ENCODE measurements around the gene GRN.
"Not testable (repeated sequence)": the region's sequence is repeated elsewhere in the genome, so short reads cannot be mapped to it uniquely, and the experiment has no call there.

Gene GRN

DNA sequence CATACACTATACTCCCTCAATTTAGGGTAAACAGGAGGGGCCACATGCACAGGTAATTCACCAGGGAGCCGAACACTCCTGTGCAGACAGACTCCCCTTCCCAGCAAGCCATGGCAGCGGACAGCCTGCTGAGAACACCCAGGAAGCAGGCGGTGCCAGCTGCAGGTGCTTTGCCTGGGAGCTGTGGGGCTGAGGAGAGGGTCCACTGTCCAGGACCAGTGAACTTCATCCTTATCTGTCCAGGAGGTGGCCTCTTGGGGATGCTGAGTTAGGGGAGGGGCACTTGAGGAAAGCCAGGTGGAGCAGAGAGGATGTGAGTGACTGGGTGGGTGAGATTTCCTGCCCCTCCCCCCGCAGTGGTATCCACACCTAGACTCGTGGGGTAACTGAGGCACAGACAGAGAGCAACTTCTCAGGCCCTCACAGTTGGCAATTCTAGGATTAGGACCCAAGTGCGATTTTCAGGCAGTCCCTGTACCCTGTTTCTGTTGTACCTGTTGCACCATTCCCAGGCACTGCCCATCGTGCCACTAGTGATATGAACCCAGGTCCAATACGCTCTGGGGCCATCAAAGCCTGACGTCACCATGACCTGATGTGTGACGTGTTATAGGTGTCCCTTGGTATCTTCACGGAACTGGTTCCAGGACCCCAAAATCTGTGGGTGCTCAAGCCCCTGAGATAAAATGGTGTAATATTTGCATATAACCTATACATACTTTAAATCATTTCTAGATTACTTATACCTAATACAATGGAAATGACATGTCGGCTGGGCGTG is 1.2 kb downstream of the GRN start:
- no peak for DNase-seq (ENCODE audit: low spot score)

DNA sequence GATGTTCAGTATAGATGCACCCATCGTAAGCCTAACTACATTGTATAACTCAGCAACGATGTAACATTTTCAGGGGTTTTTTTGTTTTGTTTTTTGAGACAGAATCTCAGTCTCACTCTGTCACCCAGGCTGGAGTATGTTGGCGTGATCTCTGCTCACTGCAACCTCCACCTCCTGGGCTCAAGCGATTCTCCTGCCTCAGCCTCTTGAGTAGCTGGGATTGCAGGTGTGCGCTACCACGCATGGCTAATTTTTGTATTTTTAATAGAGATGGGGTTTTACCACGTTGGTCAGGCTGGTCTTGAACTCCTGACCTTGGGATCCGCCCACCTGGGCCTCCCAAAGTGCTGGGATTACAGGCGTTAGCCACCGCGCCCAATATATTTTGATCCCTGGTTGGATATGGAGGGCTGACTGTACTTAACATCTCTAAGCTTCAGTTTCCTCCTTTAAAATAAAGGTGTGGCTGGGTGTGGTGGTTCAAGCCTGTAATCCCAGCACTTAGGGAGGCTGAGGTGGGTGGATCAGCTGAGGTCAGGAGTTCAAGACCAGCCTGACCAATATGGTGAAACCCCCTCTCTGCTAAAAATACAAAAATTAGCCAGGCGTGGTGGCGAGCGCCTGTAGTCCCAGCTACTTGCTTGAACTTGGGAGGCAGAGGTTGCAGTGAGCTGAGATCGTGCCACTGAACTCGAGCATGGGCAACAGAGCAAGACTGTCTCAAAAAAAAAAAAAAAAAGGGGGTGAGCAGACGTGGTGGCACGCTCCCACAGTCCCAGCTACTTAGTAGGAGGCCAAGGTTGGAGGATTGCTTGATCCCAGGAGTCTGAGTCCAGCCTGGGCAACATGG is 2.3 kb downstream of the GRN start:
- DNase-seq (ENCODE audit: low spot score) = not testable (repeated sequence)

DNA sequence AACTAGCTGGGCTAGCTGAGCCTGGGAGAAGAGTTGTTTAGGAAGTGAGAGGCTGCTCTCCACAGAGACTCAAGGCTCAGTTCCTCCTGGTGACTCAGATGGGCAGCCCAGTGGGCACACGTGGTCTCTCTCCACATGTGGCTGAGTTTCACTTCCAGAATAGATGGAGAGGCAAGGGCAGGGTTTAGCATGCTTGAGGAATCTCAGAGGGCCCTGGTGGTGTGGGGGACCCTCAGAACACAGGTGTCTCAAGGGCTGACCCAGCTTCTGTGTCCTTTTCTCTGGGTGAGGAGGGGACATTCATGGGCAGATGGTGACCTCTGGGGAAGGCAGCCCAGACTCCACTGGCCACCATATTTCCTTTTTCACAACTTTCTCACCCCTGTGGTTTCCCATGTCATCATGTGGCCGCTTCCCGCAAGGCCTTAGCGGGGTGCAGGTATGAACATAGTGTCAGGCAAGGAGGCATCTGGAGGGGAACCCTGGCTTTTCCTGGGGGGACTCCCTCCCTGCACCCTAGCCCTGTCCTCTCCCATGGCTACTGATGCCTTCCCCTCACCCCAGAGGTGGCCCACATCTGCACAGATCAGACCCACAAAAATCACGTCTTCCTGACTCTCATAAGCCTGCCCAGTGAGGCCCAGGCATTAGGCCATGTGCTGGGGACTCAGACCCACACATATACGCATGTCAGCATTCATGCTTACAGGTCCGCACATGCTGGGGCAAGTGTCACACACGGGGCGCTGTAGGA is 3.3 kb downstream of the GRN start:
- no peak for DNase-seq (ENCODE audit: low spot score)

DNA sequence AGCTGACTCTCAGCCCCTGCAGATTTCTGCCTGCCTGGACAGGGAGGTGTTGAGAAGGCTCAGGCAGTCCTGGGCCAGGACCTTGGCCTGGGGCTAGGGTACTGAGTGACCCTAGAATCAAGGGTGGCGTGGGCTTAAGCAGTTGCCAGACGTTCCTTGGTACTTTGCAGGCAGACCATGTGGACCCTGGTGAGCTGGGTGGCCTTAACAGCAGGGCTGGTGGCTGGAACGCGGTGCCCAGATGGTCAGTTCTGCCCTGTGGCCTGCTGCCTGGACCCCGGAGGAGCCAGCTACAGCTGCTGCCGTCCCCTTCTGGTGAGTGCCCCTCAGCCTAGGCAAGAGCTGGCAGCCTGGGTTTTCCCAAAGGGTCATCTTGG is 3.9 kb downstream of the GRN start:
- no peak for DNase-seq (ENCODE audit: low spot score)

DNA sequence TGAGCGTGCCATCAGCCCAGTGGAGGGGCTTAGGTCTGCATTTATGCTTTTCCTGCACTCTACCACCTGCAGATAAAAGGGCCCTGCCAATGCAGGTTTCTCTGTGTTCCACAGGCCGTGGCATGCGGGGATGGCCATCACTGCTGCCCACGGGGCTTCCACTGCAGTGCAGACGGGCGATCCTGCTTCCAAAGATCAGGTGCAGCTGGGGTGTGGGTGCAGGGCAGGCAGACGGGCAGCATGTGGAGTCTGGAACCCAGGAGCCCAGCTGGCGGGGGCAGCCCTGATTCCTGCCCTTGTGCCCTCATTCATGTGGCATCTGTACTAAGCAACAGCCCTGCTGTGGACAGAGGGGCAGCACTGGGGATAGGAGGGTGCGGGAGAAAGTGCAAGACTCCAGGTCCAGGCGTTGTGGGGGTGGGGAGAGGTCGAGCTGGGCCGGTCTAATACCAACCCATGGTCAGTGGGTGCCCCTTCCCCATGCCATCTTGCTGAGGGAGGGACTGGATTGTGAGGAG is 4.5 kb downstream of the GRN start:
- no peak for DNase-seq (ENCODE audit: low spot score)

DNA sequence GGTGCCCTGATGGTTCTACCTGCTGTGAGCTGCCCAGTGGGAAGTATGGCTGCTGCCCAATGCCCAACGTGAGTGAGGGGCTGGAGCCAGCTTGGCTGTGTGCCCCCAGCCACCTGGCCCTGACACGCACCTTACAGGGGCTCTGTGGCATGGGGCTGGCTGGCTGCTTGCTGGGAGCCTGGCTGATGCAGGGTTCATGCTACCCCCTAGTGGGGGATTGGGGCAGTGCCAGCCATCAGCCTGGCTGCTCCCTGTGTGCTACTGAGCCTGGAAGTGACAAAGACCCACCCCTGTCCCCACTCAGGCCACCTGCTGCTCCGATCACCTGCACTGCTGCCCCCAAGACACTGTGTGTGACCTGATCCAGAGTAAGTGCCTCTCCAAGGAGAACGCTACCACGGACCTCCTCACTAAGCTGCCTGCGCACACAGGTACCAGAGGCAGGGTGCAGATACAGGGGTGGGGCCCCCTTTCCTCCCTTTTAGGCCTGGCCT is 5.7 kb downstream of the GRN start:
- peak; percentile 93 for DNase-seq (ENCODE audit: low spot score)

DNA sequence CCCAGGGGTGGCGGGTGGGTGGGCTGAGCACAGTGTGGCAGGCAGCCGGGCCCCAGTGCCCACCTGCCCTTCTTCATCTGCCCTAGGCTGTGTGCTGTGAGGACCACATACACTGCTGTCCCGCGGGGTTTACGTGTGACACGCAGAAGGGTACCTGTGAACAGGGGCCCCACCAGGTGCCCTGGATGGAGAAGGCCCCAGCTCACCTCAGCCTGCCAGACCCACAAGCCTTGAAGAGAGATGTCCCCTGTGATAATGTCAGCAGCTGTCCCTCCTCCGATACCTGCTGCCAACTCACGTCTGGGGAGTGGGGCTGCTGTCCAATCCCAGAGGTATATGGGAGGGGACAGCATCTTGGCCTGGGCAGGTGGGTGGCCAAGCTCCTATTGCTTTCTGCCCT is 6.4 kb downstream of the GRN start:
- DNase-seq (ENCODE audit: low spot score) = no peak

DNA sequence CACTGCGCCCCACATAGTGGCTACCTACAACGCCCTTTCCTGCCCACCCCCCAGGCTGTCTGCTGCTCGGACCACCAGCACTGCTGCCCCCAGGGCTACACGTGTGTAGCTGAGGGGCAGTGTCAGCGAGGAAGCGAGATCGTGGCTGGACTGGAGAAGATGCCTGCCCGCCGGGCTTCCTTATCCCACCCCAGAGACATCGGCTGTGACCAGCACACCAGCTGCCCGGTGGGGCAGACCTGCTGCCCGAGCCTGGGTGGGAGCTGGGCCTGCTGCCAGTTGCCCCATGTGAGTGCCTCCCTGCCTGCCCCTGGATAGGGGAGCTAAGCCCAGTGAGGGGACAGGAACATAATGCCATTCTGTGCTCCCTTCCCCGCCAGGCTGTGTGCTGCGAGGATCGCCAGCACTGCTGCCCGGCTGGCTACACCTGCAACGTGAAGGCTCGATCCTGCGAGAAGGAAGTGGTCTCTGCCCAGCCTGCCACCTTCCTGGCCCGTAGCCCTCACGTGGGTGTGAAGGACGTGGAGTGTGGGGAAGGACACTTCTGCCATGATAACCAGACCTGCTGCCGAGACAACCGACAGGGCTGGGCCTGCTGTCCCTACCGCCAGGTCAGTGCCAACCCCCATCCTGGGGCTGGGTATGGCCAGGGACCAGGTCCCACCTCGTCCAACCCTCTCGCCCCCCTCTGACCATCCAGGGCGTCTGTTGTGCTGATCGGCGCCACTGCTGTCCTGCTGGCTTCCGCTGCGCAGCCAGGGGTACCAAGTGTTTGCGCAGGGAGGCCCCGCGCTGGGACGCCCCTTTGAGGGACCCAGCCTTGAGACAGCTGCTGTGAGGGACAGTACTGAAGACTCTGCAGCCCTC is 7.1 kb downstream of the GRN start:
- DNase-seq (ENCODE audit: low spot score) = no peak

DNA sequence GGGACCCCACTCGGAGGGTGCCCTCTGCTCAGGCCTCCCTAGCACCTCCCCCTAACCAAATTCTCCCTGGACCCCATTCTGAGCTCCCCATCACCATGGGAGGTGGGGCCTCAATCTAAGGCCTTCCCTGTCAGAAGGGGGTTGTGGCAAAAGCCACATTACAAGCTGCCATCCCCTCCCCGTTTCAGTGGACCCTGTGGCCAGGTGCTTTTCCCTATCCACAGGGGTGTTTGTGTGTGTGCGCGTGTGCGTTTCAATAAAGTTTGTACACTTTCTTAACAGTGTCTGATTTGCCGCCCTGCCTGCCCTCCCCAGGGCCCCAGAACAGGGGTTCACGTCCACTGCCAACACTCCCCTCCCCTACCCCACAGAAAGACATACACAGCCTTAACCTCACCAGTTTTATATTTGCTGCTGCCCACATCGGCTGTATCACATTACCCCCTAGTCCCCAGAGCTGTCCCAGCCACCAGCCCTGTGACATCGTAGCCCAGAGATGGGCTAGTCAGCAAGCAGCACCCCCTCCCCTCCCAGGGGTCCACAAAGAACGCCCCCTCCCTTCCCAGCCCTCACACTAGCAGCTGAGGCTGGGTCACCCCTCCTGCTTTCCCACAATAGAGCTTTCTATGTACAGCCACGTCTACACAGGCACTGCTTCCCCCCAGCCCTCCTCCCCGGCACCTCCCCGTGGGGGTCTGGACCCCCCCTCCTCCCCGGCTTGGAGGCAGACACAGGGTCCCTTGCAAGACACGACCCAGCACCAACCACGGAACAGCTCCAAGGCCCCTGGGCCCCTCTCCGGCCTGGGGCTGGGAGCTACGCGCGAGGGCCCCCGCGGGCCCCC is 7.9 kb downstream of the GRN start:
- no peak for DNase-seq (ENCODE audit: low spot score)

DNA sequence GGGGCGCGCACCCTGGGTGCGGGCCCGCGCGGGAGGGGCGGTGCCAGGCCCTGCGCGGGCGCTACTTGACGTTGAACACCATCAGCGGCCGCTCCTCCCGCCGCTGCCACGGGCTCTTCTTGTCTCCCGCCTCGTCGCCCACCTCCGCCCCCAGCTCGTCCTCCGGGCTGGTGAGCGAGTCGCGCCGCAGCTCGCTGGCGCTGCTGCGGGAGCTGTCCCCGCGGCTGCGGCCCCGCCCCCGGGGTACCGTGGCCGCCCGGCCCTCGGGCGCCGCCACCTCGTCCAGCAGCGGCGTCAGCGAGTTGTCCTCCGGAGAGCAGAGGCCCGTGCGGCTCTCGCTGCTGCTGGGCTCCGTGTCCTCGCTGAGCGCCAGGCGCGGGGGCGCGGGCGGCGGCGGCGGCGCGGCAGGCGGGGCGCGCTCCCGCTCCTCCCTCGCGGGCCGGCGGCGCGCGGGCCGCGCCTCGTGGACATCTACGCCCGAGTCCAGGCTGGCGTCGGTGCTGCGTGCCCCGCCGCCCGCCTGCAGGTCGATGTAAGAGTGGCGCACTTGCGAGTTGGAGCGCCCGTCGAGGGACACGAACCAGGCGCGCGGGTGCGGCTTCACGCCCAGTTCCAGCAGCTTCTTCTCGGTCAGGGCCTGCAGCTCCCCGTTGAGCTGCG is 8.7 kb downstream of the GRN start:
- DNase-seq (ENCODE audit: low spot score) = peak; percentile 68

DNA sequence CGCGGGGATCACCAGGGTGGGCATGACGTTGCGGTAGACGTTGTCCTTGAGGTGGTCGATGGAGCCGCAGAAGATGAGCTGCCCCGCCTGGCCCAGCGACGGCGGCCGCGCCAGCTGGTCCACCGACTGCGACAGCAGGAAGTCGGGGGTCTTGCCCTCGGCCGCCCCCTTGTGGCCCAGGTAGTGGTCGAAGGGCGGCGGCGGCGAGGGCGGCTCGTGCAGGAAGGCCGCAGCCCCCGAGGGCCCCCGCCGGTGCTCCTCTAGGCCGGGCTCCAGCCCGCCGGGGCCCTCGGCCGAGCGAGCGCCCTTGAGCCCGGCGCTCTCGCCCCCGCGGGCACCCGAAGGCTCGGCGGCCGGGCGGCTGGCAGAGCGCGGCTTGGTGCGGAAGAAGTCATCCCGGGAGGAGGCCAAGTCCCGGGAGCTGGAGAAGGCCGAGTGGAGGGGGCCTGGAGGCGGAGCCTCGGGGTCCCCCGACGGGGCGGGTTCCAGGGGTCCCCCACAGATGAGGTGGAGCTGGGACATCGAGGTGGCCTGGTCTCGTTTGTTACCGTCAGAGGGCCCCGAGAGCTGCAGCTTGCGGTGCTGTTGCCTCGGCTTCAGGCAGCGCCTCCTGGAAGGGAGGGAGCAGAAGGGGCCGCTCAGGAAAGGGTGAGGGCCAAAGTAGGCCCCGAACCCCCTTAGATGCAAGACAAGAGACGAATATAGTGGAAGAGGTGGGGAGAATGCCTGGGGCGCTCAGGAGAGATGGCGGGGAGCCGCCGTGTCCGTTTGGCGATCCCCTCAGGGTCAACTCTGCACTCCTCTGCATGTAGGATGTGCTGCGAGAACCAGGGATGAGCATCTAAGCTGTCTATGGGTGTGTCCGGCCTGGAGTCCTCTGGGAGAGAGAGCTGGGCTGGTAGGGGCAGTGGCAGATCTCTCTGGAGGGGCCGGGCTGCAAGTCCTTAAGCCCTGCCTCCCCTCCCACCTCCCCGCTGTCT is 9.8 kb downstream of the GRN start:
- DNase-seq (ENCODE audit: low spot score) = peak; percentile 93

DNA sequence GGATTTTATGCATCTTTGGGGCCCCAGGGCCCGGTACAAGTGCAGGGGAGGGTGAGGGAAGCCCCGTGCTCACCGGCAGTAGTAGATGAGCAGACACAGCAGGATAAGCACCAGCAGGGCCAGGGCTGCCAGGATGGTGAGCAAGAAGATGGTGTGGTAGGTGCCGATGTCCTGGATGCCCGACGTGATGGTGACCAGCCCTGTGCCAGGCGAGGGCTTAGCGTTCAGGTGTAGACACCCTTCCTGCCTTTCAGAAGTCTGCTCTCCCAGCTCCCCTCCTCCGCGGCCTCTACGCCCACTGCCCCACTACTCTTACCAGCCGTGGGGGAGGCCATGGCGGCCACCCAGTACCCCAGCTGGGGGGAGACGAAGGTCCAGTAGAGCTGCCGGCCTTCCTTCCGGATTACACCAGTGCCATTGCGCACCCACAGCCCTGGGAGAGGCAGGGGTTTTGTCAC is 10.6 kb downstream of the GRN start:
- DNase-seq (ENCODE audit: low spot score) = no peak

DNA sequence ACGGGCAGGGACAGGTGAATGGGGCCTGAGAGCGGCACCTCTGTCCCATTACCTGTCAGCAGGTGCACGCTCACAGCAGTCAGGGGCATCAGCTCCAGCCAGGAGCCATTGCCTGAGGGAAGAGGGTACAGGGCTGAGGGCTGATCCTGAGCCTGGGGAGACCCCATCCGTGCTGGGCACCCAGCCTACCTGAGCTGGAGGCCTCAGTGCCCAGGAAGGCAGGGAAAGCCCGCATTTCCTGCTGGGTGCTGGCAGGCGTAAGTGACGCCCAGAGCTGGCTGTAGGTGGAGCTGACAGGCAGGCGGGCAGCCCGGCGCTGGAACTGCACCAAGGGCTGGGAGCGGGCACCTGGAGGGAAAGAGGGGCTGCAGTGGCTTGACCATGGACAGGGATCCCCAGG is 11.1 kb downstream of the GRN start:
- DNase-seq (ENCODE audit: low spot score) = no peak

DNA sequence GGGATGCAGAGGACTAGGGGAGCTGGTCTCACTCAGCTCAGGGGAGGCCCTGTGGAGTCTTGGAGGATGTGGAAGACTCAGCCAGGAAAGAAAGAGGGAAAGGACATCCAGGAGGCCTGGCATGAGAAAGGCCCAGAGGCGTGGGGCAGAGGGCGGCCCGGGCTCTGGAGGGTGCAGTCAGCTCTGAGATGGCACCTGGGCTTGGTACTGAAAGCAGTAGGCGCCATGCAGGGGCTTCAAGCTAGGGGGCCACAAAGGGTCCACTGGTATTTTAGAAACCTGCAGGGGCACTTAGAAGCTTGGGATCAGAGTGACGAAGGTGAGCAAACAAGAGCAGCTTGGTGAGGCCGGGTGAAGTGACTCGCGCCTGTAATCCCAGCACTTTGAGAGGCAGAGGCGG is 13.0 kb downstream of the GRN start:
- no peak for DNase-seq (ENCODE audit: low spot score)

DNA sequence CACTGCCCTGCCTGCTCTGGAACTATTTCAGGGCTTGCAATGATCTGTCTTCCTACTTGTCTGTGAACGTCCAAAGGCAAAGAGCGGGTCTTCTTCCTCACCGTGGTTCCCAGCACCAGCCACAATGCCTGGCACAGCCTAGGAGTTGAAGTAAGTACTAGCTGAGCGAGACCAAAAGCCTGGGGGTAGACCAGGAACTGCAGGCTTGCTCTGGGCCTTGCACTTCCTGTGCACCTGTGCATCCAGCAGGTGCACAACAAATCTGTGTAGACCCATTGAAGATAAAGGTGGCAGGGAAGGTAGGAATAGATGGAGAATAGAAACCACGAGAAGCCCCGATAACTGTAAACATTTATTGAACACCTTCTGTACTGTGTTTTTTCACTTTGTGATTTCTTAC is 13.9 kb downstream of the GRN start:
- DNase-seq (ENCODE audit: low spot score) = no peak

DNA sequence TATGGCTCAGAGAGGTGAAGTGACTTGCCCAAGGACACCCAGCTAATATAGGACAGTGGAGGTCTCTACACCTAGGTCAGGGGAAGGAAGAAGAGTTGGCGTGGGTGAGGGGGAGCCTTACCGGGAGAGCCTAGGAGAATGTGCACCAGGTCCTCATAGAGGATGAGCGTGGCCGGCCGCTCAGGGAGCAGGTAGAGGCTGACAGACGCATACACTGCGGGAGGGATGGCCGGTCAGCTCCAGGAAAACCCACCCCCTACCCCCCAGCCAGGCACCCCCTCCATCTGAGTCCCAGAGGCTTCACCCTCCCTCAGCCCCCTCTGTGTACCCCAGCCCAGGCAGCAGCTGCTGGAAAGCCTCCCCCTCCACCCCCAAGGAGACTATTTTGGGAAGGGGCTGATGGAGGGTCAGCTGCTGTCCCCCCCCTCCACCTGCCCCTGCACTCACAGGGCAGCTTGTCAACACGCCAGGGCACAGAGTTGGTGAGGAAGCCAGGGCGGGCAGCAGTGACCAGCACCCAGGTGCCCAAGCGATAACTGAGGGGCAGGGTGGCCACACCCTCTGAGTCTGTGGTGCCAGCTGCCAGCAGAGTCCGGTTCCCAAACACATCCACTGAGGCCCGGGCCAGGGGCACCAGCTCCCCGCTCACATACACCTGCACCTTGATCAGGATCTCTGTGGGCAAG is 14.5 kb downstream of the GRN start:
- no peak for DNase-seq (ENCODE audit: low spot score)

DNA sequence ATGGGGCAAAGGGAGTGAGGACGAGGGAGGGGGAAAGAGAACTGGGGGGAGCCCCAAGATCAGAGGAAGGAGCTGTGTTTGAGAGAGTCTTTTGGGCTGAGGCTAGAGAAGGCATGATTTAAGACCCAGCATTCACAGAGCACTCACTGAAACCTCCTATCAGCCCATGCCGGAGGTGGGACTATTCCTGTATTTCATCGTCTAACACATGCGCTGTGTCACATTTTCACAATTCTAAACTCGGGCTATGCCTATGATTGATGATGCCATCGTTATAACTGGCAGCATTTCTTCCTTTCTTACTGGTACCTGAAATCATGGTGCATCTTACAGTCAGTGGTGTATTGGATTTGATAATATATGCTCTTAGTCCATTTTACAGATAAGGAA is 15.0 kb downstream of the GRN start:
- DNase-seq (ENCODE audit: low spot score) = no peak

DNA sequence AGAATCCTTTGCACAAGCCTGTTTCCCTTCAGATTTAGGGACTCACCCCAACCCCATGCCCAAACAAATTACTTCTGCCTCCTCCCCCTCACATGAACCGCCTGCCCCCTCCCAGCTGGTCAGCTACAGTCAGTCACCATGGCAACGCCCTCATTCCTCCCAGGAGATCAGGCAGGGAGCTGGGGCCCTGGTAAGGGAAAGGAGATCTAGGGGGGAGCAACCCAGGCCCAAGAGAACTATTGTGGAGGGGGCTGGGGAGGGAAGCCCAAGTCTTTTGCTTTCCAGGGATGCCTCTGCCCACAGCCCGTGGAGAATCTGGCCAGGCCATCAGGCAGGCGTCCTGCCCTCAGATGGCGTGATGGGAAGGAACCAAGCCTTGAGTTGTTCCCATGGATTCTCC is 15.7 kb downstream of the GRN start:
- no peak for DNase-seq (ENCODE audit: low spot score)
